GM12872 (cell line): ENCODE measurements around the gene PDS5B.

Experiments used
- TF ChIP-seq, protein P1 (sequence below): IDR thresholded peaks from 3 replicates; pipeline ENCODE4 v1.5.1; 2011; ENCODE audit warnings: low read depth, mild to moderate bottlenecking, low read length, moderate library complexity; ENCODE audit not compliant: insufficient read depth

The PDS5B gene

DNA sequence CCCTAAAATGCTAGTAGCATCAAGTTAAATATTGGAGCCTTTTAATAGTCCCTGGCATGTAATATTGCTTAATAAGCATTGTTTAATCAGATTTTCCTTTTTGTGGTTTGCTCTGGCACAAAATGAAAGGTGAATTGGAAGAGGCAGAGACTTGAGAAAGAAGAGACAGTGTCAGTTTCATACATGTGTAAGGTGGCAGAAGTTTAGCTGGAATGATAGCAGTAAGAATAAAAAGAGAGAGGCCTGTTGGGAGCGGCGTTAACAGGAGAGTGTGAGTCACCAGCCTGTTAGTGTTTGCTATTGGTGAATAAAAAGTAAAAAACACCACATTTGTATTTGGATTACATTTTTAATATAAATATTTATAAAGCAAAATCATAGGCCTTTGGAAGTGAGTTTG lies 145.3 kb downstream of the PDS5B start:
- TF ChIP-seq, protein P1, sequence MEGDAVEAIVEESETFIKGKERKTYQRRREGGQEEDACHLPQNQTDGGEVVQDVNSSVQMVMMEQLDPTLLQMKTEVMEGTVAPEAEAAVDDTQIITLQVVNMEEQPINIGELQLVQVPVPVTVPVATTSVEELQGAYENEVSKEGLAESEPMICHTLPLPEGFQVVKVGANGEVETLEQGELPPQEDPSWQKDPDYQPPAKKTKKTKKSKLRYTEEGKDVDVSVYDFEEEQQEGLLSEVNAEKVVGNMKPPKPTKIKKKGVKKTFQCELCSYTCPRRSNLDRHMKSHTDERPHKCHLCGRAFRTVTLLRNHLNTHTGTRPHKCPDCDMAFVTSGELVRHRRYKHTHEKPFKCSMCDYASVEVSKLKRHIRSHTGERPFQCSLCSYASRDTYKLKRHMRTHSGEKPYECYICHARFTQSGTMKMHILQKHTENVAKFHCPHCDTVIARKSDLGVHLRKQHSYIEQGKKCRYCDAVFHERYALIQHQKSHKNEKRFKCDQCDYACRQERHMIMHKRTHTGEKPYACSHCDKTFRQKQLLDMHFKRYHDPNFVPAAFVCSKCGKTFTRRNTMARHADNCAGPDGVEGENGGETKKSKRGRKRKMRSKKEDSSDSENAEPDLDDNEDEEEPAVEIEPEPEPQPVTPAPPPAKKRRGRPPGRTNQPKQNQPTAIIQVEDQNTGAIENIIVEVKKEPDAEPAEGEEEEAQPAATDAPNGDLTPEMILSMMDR, result no peak

DNA sequence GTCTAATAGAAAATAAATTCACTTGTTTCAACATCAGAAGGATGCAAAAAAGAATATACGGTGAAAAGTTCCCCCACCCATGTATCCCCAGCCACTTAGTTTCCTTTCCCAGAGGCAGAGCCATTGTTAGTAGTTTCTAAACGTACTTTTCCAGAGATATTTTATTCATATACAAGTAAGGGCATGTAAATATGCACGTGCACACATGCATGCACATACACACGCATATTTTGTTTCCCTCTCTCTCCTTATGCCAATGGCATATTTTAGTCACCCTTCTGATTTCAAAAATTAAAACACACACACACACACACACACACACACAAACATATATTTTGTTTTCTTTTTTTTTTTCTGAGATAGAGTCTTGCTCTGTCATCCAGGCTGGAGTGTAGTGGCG lies 147.4 kb downstream of the PDS5B start:
- TF ChIP-seq, protein P1, result no peak

DNA sequence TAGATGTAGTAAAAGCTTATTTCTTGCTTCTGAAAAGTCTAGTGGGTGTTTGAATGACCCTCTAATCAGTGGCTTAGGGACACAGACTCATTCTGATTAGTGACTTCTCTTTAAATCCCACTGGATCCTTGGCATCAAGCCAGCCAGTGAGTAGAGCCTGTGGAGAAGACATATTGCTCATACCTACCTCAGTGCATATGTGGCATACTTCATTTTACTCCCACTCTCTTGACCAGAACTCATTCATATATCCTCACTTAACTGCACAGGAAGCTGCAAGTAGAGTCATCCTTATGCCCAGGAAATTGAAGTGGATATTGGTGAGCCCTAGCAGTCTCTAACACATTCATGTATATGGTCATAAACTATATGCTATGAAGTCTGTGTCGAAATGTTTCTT lies 148.3 kb downstream of the PDS5B start:
- TF ChIP-seq, protein P1, result no peak

DNA sequence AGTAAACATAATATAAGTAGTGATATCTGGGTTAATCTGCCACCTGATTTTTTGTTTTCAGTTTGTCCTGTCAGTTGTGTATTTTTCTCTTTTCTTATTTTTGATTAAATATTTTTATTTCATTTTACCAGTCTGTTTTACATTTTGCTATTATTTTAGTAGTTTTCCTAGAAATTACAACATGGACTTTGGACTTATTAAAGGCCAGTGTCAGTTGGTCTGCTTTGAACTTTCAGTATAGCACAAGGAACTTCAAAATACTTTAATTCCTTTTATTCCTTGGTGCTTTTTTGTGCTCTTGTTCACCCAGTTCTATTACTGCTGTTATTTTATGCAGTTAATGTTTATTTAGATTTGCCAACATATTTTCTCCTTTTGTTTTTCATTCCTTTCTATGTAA lies 149.6 kb downstream of the PDS5B start:
- TF ChIP-seq, protein P1, result no peak

DNA sequence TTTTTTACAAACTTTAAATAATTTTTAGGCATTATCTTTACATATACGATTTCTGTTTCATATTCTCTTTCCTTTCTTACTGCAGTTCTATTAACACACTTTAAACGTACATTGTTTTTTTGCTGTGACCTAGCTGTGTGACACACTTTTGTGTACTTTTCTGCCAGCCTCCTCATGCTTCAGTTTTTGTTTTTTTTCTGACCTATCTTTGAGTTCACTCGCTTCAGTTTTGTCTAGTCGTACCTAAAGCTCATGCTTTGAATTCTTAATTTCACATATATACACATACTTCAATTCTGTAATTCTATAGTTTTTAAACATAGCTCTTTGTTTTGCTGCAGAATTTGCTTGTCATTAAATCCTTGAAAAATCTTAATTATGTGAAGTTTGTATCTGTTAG lies 150.4 kb downstream of the PDS5B start:
- TF ChIP-seq, protein P1, result no peak

DNA sequence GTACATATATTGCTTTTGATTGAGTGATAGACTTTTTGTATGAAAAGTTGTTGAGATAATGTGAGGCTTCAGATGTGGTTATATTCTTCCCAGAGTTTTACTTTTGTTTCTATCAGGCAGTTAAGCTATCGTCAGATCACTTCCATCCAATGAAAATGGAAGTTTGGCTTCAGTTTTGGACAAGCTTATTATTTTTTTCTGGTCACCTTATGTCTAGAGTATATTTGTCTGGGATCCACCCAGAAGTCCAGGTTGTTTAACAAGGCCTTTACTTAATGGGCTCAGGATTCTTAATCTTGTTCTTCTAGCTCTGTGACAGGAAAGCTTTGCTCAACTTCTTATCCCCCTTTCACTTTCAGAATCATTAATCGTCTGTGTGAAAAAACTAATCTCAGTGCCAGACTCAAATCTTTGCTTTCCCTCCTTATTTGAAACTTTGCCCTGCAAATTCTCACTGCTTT lies 150.9 kb downstream of the PDS5B start:
- TF ChIP-seq, protein P1, result no peak

DNA sequence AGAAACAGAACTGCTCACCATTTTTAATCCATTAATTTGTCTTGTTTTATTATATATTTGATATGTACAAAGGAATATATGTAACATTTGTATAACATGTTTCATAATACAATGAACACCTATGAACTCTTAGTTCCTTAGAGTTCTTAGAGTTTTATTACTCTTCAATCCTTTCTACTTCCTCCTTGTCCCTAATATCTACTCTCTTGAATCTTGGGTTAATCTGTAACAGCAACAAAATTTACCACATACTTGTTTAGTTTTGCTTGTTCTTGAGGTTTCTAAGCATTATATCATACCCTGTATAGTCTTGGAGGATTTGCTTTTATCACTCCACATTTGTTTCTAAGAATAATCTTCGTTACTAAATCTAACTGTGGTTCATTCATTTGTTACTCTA lies 151.4 kb downstream of the PDS5B start:
- TF ChIP-seq, protein P1, result no peak

DNA sequence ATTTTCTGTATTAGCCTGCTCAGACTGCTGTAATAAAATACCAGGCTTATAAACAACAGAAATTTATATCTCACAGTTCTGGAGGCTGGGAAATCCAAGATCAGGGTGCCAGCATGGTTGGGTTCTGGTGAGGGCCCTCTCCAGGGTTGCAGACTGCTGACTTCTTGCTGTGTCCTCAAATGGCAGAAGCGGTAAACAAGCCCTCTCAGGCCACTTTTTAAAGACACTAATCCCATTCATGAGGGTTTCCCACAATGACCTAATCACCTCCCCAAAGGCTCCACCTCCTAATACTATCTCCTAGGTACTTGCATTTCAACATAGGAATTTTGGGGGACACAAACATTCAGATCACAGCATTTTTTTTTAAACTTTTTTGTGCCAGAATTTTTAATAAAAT lies 159.3 kb downstream of the PDS5B start:
- TF ChIP-seq, protein P1, result no peak
